ENCODE data around the gene GMDS. TPM values are rescaled to one million over a fixed set of nuclear protein-coding genes. Genes with fewer than 3 reads are reported as not detected.

The GMDS gene
- total and polyA plus RNA-seq, 2 donors (not counting 3 experiments of a cell fraction or from before 2014, with no cell fraction given), result 9.8 to 23.5 TPM

- Histone ChIP-seq H2AFZ (ENCODE audit: low read depth, low read length) (no peak overlapping the region), H3K27me3 (ENCODE audit: control insufficient read depth in 2 of 2, insufficient read depth in 2 of 2, low read length in 2 of 2) (peaks cover 10 to 13% of the 10 kb centered on the region in 2 experiments), H3K4me1 (ENCODE audit: control insufficient read depth, extremely low read depth, insufficient read depth, low read length) (peaks cover 3% of the 10 kb centered on the region), H3K79me2 (ENCODE audit: control insufficient read depth, insufficient read depth, low read length) (peaks cover 16% of the 10 kb centered on the region), H3K36me3 (ENCODE audit: control insufficient read depth in 2 of 2, extremely low read depth in 1 of 2, insufficient read depth in 2 of 2, low read length in 2 of 2) (no peaks in the 10 kb centered on the region), H3K4me2 (ENCODE audit: insufficient read depth, low read length) (no peak overlapping the region), H4K20me1 (replicated peaks; ENCODE audit: control insufficient read depth, extremely low read depth, insufficient read depth, low read length) (no peaks in the 10 kb centered on the region), H3K27ac (ENCODE audit: insufficient read depth, low read depth, low read length) (no peak overlapping the region), H3K9me1 (replicated peaks; ENCODE audit: control insufficient read depth, extremely low read depth, insufficient read depth, low read length) (no peaks in the 10 kb centered on the region), H3K9ac (replicated peaks; ENCODE audit: extremely low read depth, insufficient read depth, low read length) (no peak overlapping the region), H3K9me3 (replicated peaks; ENCODE audit: control insufficient read depth, insufficient read depth, low read length) (no peaks in the 10 kb centered on the region), H3K4me3 (replicated peaks in 1 of 3; ENCODE audit: insufficient read depth in 1 of 3, low read depth in 1 of 3, low read length in 3 of 3) (no peak overlapping the region)
- POLR2A ChIA-PET, result no interaction called here
- dilution Hi-C loops (cut with MboI; ENCODE audit: extremely low pct_ligation_motif_present, low sequenced_read_pairs), result loop anchor here (10.0 to 25.0 kb wide), 2 partner anchors 505 to 1038 kb away; no protein-coding TSS in a partner anchor
- CTCF ChIA-PET, result interaction anchor here (0.6 to 3.5 kb wide), 7 partner anchors 10 to 1027 kb away, joined by 3 to 22 read pairs (median 3); no protein-coding TSS in a partner anchor
- TF ChIP-seq, protein P1, sequence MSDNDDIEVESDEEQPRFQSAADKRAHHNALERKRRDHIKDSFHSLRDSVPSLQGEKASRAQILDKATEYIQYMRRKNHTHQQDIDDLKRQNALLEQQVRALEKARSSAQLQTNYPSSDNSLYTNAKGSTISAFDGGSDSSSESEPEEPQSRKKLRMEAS (IDR thresholded peaks at IDR 0.05; ENCODE audit: insufficient read depth, insufficient read length), result no peak
- TF ChIP-seq POLR2A (IDR thresholded peaks at IDR 0.05; ENCODE audit: low read depth, low read length) (no peak), MYC (IDR thresholded peaks at IDR 0.05; ENCODE audit: low read depth, low read length) (no peak)
- TF ChIP-seq, protein P2, sequence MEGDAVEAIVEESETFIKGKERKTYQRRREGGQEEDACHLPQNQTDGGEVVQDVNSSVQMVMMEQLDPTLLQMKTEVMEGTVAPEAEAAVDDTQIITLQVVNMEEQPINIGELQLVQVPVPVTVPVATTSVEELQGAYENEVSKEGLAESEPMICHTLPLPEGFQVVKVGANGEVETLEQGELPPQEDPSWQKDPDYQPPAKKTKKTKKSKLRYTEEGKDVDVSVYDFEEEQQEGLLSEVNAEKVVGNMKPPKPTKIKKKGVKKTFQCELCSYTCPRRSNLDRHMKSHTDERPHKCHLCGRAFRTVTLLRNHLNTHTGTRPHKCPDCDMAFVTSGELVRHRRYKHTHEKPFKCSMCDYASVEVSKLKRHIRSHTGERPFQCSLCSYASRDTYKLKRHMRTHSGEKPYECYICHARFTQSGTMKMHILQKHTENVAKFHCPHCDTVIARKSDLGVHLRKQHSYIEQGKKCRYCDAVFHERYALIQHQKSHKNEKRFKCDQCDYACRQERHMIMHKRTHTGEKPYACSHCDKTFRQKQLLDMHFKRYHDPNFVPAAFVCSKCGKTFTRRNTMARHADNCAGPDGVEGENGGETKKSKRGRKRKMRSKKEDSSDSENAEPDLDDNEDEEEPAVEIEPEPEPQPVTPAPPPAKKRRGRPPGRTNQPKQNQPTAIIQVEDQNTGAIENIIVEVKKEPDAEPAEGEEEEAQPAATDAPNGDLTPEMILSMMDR (IDR thresholded peaks at IDR 0.05; ENCODE audit: extremely low read depth in 1 of 2, insufficient read depth in 1 of 2, low read depth in 1 of 2, low read length in 2 of 2), result no peak
- intact Hi-C loops (cut with micrococcal nuclease), result no loop called here
- no TSS peak for BruUV-seq (replicated peaks)
- DNase-seq (ENCODE audit: low read depth, low spot score) (no peak), FAIRE-seq (no peak)
Observed at GRCh38 chr6:1606780-1607515, 638.5 kb downstream of the GMDS start.

Data from endothelial cell of umbilical vein (primary cell).